ENCODE measurements around the gene TMEM203. TPM values are rescaled to one million over a fixed set of nuclear protein-coding genes. Genes with fewer than 3 reads are reported as not detected.

Gene TMEM203
- total RNA-seq, 4 donors from 2014 or later: 18.9 to 42.1 (median 28.7) TPM

- Histone ChIP-seq H3K4me1 (peaks cover 23 to 46% (median 36%) of the 10 kb centered on the region in 4 donors), H3K4me3 (no peak overlapping the region), H3K27me3 (peaks cover 67% of the 10 kb centered on the region), H3K27ac (no peak overlapping the region), H3K36me3 (no peaks in the 10 kb centered on the region), H3K9me3 (no peaks in the 10 kb centered on the region)
- in situ Hi-C loops (cut with MboI; ENCODE audit: low pct_ligation_motif_present in 1 of 4, low pct_unique_long_range_greater_than_20kb in 1 of 4, low sequenced_read_pairs in 3 of 4) (loop anchor here in 1 of 4 donors (10.0 kb wide), 1 partner anchor 109 kb away; no protein-coding TSS in a partner anchor), intact Hi-C loops (cut with DNase I; ENCODE audit: low total_unique reads) (no loop called here)
- WGBS, 2 donors (ENCODE audit: low coverage in 1 of 2): 61% methylated on average over 26 of the region's 40 CpGs; no CpG with 5 or more reads in 1 of the 2 donors
- no peak for DNase-seq
- no peak for TF ChIP-seq POLR2AphosphoS5 (IDR thresholded peaks at IDR 0.05)
- TF ChIP-seq, protein P1, sequence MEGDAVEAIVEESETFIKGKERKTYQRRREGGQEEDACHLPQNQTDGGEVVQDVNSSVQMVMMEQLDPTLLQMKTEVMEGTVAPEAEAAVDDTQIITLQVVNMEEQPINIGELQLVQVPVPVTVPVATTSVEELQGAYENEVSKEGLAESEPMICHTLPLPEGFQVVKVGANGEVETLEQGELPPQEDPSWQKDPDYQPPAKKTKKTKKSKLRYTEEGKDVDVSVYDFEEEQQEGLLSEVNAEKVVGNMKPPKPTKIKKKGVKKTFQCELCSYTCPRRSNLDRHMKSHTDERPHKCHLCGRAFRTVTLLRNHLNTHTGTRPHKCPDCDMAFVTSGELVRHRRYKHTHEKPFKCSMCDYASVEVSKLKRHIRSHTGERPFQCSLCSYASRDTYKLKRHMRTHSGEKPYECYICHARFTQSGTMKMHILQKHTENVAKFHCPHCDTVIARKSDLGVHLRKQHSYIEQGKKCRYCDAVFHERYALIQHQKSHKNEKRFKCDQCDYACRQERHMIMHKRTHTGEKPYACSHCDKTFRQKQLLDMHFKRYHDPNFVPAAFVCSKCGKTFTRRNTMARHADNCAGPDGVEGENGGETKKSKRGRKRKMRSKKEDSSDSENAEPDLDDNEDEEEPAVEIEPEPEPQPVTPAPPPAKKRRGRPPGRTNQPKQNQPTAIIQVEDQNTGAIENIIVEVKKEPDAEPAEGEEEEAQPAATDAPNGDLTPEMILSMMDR (IDR thresholded peaks at IDR 0.05): no peak
- no peak for TF ChIP-seq EP300 (IDR thresholded peaks at IDR 0.05; ENCODE audit: low read depth)
- no peak for TF ChIP-seq POLR2A (IDR thresholded peaks at IDR 0.05)
Observed at GRCh38 chr9:137233143-137233980, 27.9 kb upstream of the TMEM203 start.

GRCh38 chr9:137232510-137232909, 27.1 kb upstream of the TMEM203 start:
- TF ChIP-seq, protein P1 (IDR thresholded peaks at IDR 0.05): no peak
- TF ChIP-seq POLR2AphosphoS5 (IDR thresholded peaks at IDR 0.05) (no peak), POLR2A (IDR thresholded peaks at IDR 0.05) (no peak), EP300 (IDR thresholded peaks at IDR 0.05; ENCODE audit: low read depth) (no peak)
- Histone ChIP-seq H3K27me3 (peaks cover 71% of the 10 kb centered on the region), H3K4me1 (peaks cover 14 to 46% (median 29%) of the 10 kb centered on the region in 4 donors), H3K9me3 (no peaks in the 10 kb centered on the region), H3K27ac (no peak overlapping the region), H3K4me3 (no peak overlapping the region), H3K36me3 (no peaks in the 10 kb centered on the region)
- WGBS, 2 donors (ENCODE audit: low coverage in 1 of 2): 65% methylated on average over 24 of the region's 24 CpGs; no CpG with 5 or more reads in 1 of the 2 donors
- in situ Hi-C loops (cut with MboI; ENCODE audit: low pct_ligation_motif_present in 1 of 4, low pct_unique_long_range_greater_than_20kb in 1 of 4, low sequenced_read_pairs in 3 of 4): loop anchor here in 1 of 4 donors (10.0 kb wide), 1 partner anchor 108 kb away; no protein-coding TSS in a partner anchor
- intact Hi-C loops (cut with DNase I; ENCODE audit: low total_unique reads): no loop called here
- DNase-seq: no peak

- Histone ChIP-seq H3K4me1 (peaks cover 14 to 46% (median 29%) of the 10 kb centered on the region in 4 donors), H3K4me3 (no peak overlapping the region), H3K36me3 (no peaks in the 10 kb centered on the region), H3K27ac (no peak overlapping the region), H3K27me3 (peaks cover 71% of the 10 kb centered on the region), H3K9me3 (no peaks in the 10 kb centered on the region)
- WGBS, 2 donors (ENCODE audit: low coverage in 1 of 2): 53% methylated on average over 5 of the region's 10 CpGs; no CpG with 5 or more reads in 1 of the 2 donors
- no peak for DNase-seq
- TF ChIP-seq POLR2AphosphoS5 (IDR thresholded peaks at IDR 0.05): no peak
- TF ChIP-seq EP300 (IDR thresholded peaks at IDR 0.05; ENCODE audit: low read depth): no peak
- no peak for TF ChIP-seq POLR2A (IDR thresholded peaks at IDR 0.05)
- TF ChIP-seq, protein P1 (IDR thresholded peaks at IDR 0.05): no peak
- in situ Hi-C loops (cut with MboI; ENCODE audit: low pct_ligation_motif_present in 1 of 4, low pct_unique_long_range_greater_than_20kb in 1 of 4, low sequenced_read_pairs in 3 of 4): loop anchor here in 1 of 4 donors (10.0 kb wide), 1 partner anchor 107 kb away; no protein-coding TSS in a partner anchor
- intact Hi-C loops (cut with DNase I; ENCODE audit: low total_unique reads): no loop called here
Observed at GRCh38 chr9:137232101-137232500, 26.7 kb upstream of the TMEM203 start.

DNA sequence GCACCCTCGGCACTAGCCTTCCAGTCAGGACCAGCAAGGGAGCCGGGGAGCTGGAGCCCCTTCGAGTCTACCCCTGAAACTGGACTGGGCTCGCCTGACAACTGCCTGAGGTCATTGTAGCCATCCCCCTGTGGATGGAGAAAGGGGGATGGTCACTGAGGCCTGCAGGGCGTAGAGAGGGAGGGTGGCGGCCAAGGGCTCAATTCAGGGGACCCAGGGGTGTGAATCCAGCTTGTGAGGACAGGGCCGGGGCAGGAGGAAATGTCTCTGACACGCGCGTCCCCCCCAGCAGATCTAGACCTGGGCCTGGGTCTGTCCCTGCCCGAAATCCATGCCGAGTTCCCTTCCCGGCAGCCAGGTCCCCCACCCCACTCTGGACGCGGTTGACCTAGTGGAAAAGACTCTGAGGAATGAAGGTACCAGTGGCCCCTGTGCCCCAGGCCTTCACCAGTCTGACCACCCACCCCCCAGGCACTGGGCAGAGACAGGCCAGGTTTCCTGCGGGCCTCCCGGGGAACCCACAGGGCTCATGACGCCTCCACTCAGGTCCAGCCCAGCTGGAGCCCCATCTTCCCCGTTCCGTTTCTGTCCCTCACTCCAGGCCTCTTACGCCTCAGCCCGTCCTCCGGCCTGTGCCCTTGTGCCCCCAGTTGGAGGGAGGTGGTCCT, 26.1 kb upstream of the TMEM203 start:
- DNase-seq: no peak
- Histone ChIP-seq H3K36me3 (no peaks in the 10 kb centered on the region), H3K4me3 (no peak overlapping the region), H3K4me1 (peaks cover 9 to 46% (median 29%) of the 10 kb centered on the region in 4 donors), H3K27ac (no peak overlapping the region), H3K9me3 (no peaks in the 10 kb centered on the region), H3K27me3 (peaks cover 71% of the 10 kb centered on the region)
- TF ChIP-seq POLR2AphosphoS5 (IDR thresholded peaks at IDR 0.05): no peak
- TF ChIP-seq EP300 (IDR thresholded peaks at IDR 0.05; ENCODE audit: low read depth): no peak
- TF ChIP-seq, protein P1 (IDR thresholded peaks at IDR 0.05): no peak
- TF ChIP-seq POLR2A (IDR thresholded peaks at IDR 0.05): no peak
- in situ Hi-C loops (cut with MboI; ENCODE audit: low pct_ligation_motif_present in 1 of 4, low pct_unique_long_range_greater_than_20kb in 1 of 4, low sequenced_read_pairs in 3 of 4) (loop anchor here in 1 of 4 donors (10.0 kb wide), 1 partner anchor 107 kb away; no protein-coding TSS in a partner anchor), intact Hi-C loops (cut with DNase I; ENCODE audit: low total_unique reads) (no loop called here)
- WGBS, 2 donors (ENCODE audit: low coverage in 1 of 2): 83% methylated on average over 23 of the region's 23 CpGs; no CpG with 5 or more reads in 1 of the 2 donors
